ENCODE results near the gene UCK1. TPM values are rescaled to one million over a fixed set of nuclear protein-coding genes. Genes with fewer than 3 reads are reported as not detected.

Gene UCK1
- total and polyA plus RNA-seq, 2 of the 4 experiments (the other 2 are of a cell fraction), result 17.9 to 21.4 TPM

GRCh38 chr9:131559421-131560000 lies 28.4 kb upstream of the UCK1 start:
- dilution Hi-C loops (cut with HindIII; ENCODE audit: low sequenced_read_pairs, unreplicated experiment), result no loop called here

More at GRCh38 chr9:131559421-131560000, 28.4 kb upstream of the UCK1 start:
- Histone ChIP-seq H2BK120ac (ENCODE audit: low read depth, low read length) (no peak overlapping the region), H3K56ac (ENCODE audit: extremely low read depth, insufficient read depth, low read length) (no peak overlapping the region), H2BK5ac (ENCODE audit: low read depth, low read length, poor library complexity, severe bottlenecking) (no peak overlapping the region), H2BK20ac (ENCODE audit: low read depth, low read length) (no peak overlapping the region), H3K18ac (ENCODE audit: low read depth, low read length) (no peak overlapping the region), H3K36me3 (ENCODE audit: control insufficient read depth, insufficient read depth, low read length) (no peaks in the 10 kb centered on the region), H3K9ac (ENCODE audit: low read depth, low read length) (no peak overlapping the region), H3K79me1 (ENCODE audit: low read depth in 1 of 2, low read length in 2 of 2) (no peaks in the 10 kb centered on the region), H2AK5ac (ENCODE audit: low read depth, low read length) (no peak overlapping the region), H3K4me2 (ENCODE audit: low read depth, low read length) (no peak overlapping the region), H3K23ac (ENCODE audit: low read depth, low read length) (no peak overlapping the region), H4K20me1 (ENCODE audit: insufficient read depth, low read length) (no peaks in the 10 kb centered on the region), H2BK15ac (ENCODE audit: low read depth, low read length) (no peak overlapping the region), H2AFZ (replicated peaks; ENCODE audit: low read length, poor library complexity) (no peak overlapping the region), H3K27me3 (ENCODE audit: control insufficient read depth, insufficient read depth, low read length) (peaks cover 18% of the 10 kb centered on the region), H2AK9ac (replicated peaks; ENCODE audit: low read depth, low read length, poor library complexity) (no peak overlapping the region), H3K27ac (ENCODE audit: insufficient read depth, low read length) (no peak overlapping the region), H3K14ac (replicated peaks; ENCODE audit: low read depth, low read length) (no peak overlapping the region), H4K91ac (ENCODE audit: insufficient read depth, low read depth, low read length) (no peak overlapping the region), H3K4me3 (ENCODE audit: insufficient read depth, low read depth, low read length) (no peak overlapping the region), H3K4me1 (ENCODE audit: control insufficient read depth, insufficient read depth, low read length) (no peaks in the 10 kb centered on the region), H3K9me3 (ENCODE audit: control insufficient read depth, insufficient read depth, low read length) (peaks cover 8% of the 10 kb centered on the region), H4K8ac (ENCODE audit: low read depth in 2 of 2, low read length in 2 of 2) (no peak overlapping the region), H3K9me1 (ENCODE audit: insufficient read depth, low read length) (no peaks in the 10 kb centered on the region), H3K4ac (ENCODE audit: low read depth, low read length) (no peak overlapping the region), H4K5ac (ENCODE audit: low read depth, low read length) (no peak overlapping the region)
- no CpG with 5 or more reads among the region's 1 CpG for WGBS, 2 experiments (ENCODE audit: extremely low coverage in 2 of 2, insufficient read length in 1 of 2)
- no TSS peak for BruUV-seq (replicated peaks)
- TF ChIP-seq MAFK (IDR thresholded peaks at IDR 0.05; ENCODE audit: low read depth, low read length) (no peak), POLR2A (IDR thresholded peaks at IDR 0.05; ENCODE audit: low read depth, low read length) (no peak), NFE2L2 (IDR thresholded peaks at IDR 0.05; ENCODE audit: low read depth, low read length) (no peak), RAD21 (IDR thresholded peaks at IDR 0.05; ENCODE audit: low read length) (no peak), FOS (IDR thresholded peaks at IDR 0.05; ENCODE audit: low read depth, low read length) (no peak)
- in situ Hi-C loops (cut with MboI; ENCODE audit: low sequenced_read_pairs), result no loop called here
- ATAC-seq (ENCODE audit: low read depth), result peak; percentile 39; the same call in 1 of the 2 replicates
- ChIA-PET CTCF (no interaction called here), POLR2A (ENCODE audit: unreplicated experiment) (no interaction called here)
- DNase-seq, result no peak
- intact Hi-C loops (cut with micrococcal nuclease), result no loop called here
